Common myeloid progenitor, CD34-positive (primary cell): ENCODE measurements around the gene LCE1A. TPM values are rescaled to one million over a fixed set of nuclear protein-coding genes. Genes with fewer than 3 reads are reported as not detected.

Source experiments
- CTCF ChIA-PET: fragments of 350-600 bp; sonication (Branson Sonifier 250); formaldehyde crosslinking; loops from one replicate; lab custom pipeline; 2021; ENCODE audit warnings: antibody characterized with exemption; lab: Charles Lee
- POLR2A ChIA-PET: fragments of 350-600 bp; sonication (Branson Sonifier 250); formaldehyde crosslinking; loops from one replicate; lab custom pipeline; 2021; ENCODE audit warnings: antibody characterized with exemption; lab: Charles Lee
- DNase-seq, 3 donors: peaks; one replicate each; pipeline versions ENCODE4 v3.0.0 to v3.0.0-alpha.2; 2013
- H3K27ac ChIP-seq, 2 experiments: 1 replicate in 1 of 2; 2 replicates in 1 of 2; pipeline ENCODE4 v1.7.0; 2013; ENCODE audit warnings: inconsistent platforms in 2 of 2, low read length in 2 of 2, mild to moderate bottlenecking in 2 of 2, low read depth in 1 of 2, moderate library complexity in 1 of 2; ENCODE audit not compliant: severe bottlenecking in 2 of 2, insufficient read depth in 1 of 2, poor library complexity in 1 of 2
- H3K27me3 ChIP-seq, 5 experiments: replicated peaks in 2 of 5; 1 replicate in 3 of 5; 2 replicates in 2 of 5; pipeline versions ENCODE4 v1.6.1 to v1.7.0; 2013; ENCODE audit warnings: low read length in 4 of 5, mild to moderate bottlenecking in 2 of 5, moderate library complexity in 2 of 5, inconsistent platforms in 1 of 5; ENCODE audit not compliant: insufficient read depth in 5 of 5, control insufficient read depth in 4 of 5
- H3K36me3 ChIP-seq, 4 experiments: 1 replicate in 2 of 4; 2 replicates in 2 of 4; pipeline versions ENCODE4 v1.6.1 to v1.7.0; 2013; ENCODE audit warnings: low read length in 3 of 4, control low read depth in 1 of 4, mild to moderate bottlenecking in 1 of 4; ENCODE audit not compliant: control insufficient read depth in 4 of 4, insufficient read depth in 4 of 4
- H3K4me1 ChIP-seq, 4 experiments: 1 replicate in 3 of 4; 2 replicates in 1 of 4; pipeline versions ENCODE4 v1.6.1 to v1.7.1; 2013; ENCODE audit warnings: low read length in 3 of 4, mild to moderate bottlenecking in 3 of 4, control low read depth in 1 of 4, inconsistent platforms in 1 of 4, moderate library complexity in 1 of 4; ENCODE audit not compliant: control insufficient read depth in 4 of 4, insufficient read depth in 4 of 4; ENCODE audit errors: control extremely low read depth in 1 of 4
- H3K4me3 ChIP-seq, 7 experiments: 1 replicate in 4 of 7; 2 replicates in 3 of 7; pipeline versions ENCODE4 v1.5.1 to v1.7.0; 2013; ENCODE audit warnings: mild to moderate bottlenecking in 7 of 7, low read length in 6 of 7, moderate library complexity in 6 of 7, inconsistent platforms in 2 of 7, low read depth in 2 of 7, control low read depth in 1 of 7; ENCODE audit not compliant: insufficient read depth in 4 of 7, control insufficient read depth in 1 of 7; ENCODE audit errors: extremely low read depth in 1 of 7
- H3K9me3 ChIP-seq, 5 experiments: 1 replicate in 4 of 5; 2 replicates in 1 of 5; pipeline versions ENCODE4 v1.6.1 to v1.7.1; 2013; ENCODE audit warnings: low read length in 4 of 5, mild to moderate bottlenecking in 2 of 5, inconsistent platforms in 1 of 5, low read depth in 1 of 5, moderate library complexity in 1 of 5; ENCODE audit not compliant: control insufficient read depth in 4 of 5, insufficient read depth in 2 of 5; ENCODE audit errors: control extremely low read depth in 1 of 5
- WGBS: methylation state at CpG from one replicate; pipeline ENCODE4 v1.1.5; 2013; ENCODE audit not compliant: insufficient coverage; 5-methylcytosine and 5-hydroxymethylcytosine counted together
- polyA plus RNA-seq: library from polyadenylated mRNA; unstranded; fragments of 120-200 nt; gene quantifications from one replicate; pipeline ENCODE4 v1.2.1, GENCODE V29; 2013

Gene LCE1A, protein sequence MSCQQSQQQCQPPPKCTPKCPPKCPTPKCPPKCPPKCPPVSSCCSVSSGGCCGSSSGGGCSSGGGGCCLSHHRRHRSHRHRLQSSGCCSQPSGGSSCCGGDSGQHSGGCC
- not detected for polyA plus RNA-seq

DNA sequence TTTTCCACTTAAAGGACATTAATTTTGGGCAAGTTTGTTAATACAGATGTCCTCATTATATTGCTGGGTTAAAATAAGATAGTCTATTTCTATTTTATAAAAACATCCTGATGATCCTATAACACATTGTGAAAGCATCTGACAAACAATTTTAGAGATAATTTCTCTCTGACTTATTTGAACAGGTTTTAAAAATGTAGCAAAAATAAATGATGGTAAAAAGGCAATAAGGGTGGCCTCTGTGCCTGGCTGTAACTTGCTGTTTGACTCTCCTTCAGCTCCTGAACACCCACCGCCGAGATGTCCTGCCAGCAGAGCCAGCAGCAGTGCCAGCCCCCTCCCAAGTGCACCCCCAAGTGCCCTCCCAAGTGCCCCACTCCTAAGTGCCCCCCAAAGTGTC is at the start of gene LCE1A:
Gene LCE1A (plus strand): TSS at position 301 of the 400 bp plus-strand sequence. CDS start 0 bp downstream, at position 301.
- no peaks in the 10 kb centered on the region for H3K4me1 ChIP-seq
- ChIA-PET CTCF (no interaction called here), POLR2A (no interaction called here)
- no peak within 1 kb of the TSS for H3K27ac ChIP-seq
- no peak within 1 kb of the TSS for H3K4me3 ChIP-seq
- 80% methylated on average over 2 of the region's 2 CpGs for WGBS
- no peak for DNase-seq
- no peaks in the 10 kb centered on the region for H3K36me3 ChIP-seq
- no peaks in the 10 kb centered on the region for H3K9me3 ChIP-seq
- H3K27me3 ChIP-seq, result peaks cover 0 to 13% (median 10%) of the 10 kb centered on the region in 5 experiments

DNA sequence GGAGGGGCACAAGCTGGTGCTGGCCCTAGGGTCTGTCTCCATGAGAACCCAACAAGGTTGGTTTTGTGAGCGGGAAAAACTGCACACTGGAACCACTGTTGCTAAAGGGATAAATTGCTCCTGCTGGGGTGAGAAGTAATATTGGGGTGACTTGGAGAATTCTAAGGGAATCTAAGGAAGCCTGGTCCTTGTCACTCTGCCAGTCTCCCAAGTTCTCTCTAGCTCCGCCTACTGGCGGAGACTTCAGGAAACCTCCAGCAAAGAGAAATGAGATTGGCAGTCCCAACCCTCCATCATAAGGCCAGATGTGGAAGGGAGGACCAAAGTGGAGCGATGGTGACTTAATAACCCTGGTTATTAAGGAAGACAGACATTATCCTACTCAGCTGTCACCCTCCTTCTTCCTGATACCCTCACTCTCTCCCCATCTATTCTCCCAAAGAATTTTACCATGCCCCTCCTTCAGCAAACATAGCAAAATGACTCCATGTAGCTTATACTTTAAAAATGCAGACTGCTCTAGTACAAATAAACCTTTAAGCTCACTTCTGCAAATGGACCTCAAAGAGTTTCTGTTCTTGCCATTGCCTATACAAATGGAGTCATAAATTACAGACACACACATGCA is 49.6 kb upstream of the LCE1A start:
- Histone ChIP-seq H3K4me3 (no peak overlapping the region), H3K27me3 (peaks cover 0 to 13% (median 0%) of the 10 kb centered on the region in 5 experiments), H3K36me3 (no peaks in the 10 kb centered on the region), H3K4me1 (no peaks in the 10 kb centered on the region), H3K9me3 (no peaks in the 10 kb centered on the region), H3K27ac (no peak overlapping the region)
- POLR2A ChIA-PET, result no interaction called here
- 83% methylated on average over 1 of the region's 4 CpGs for WGBS
- no peak for DNase-seq
- CTCF ChIA-PET, result no interaction called here

DNA sequence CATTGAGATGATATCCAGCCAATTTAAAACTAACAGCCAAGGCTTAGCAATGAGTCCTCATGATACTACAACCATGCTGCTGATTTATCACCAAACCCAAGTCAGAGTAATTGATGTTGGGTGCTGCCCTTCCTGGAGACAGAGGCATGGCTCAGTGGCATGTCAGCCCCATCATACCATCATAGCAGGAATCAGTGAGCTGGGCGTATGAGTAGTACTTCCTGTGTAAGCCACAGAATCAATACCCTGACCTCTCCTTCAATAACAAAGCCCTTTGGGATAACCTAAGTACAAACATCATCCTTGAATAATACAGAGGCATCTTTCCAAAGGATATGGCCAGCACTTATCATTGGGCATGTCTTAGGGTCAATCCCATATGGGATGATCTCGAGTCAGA is 44.2 kb upstream of the LCE1A start:
- POLR2A ChIA-PET, result no interaction called here
- no peak for DNase-seq
- Histone ChIP-seq H3K36me3 (no peaks in the 10 kb centered on the region), H3K27ac (no peak overlapping the region), H3K4me1 (no peaks in the 10 kb centered on the region), H3K27me3 (peaks cover 0 to 18% (median 2%) of the 10 kb centered on the region in 5 experiments), H3K9me3 (no peaks in the 10 kb centered on the region), H3K4me3 (no peak overlapping the region)
- CTCF ChIA-PET, result no interaction called here
- WGBS, result 80% methylated on average over 1 of the region's 2 CpGs

DNA sequence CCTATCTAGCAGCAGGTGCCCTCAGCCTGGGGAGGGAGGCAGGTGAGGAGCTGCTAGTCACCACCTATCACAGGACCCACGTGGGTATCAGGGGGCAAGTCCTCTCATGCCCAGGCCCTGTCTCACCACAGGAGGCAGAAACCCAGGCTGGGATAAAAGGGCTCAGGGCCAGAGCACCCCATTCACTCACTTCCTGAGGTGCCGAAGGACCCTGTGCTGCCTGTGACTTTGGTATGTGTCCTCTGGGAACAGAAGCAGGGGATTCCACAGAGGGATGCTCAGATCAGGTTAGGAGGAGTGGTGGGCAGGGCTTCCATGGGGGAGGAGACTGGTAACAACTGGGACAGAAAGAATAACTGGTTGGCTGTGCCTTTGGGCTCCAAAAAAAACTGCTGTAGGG is 41.2 kb upstream of the LCE1A start, which contains the start of gene LCE1E:
Gene LCE1E (plus strand): TSS at position 181 of the 400 bp plus-strand sequence. CDS start 1,043 bp downstream, outside the sequence.
- H3K4me1 ChIP-seq, result no peaks in the 10 kb centered on the region
- H3K36me3 ChIP-seq, result no peaks in the 10 kb centered on the region
- no peaks in the 10 kb centered on the region for H3K9me3 ChIP-seq
- WGBS, result 29% methylated on average over 1 of the region's 2 CpGs
- POLR2A ChIA-PET, result no interaction called here
- CTCF ChIA-PET, result no interaction called here
- no peak within 1 kb of the TSS for H3K27ac ChIP-seq
- H3K27me3 ChIP-seq, result peaks cover 0 to 14% (median 2%) of the 10 kb centered on the region in 5 experiments
- no peak within 1 kb of the TSS for H3K4me3 ChIP-seq
- DNase-seq, result no peak

DNA sequence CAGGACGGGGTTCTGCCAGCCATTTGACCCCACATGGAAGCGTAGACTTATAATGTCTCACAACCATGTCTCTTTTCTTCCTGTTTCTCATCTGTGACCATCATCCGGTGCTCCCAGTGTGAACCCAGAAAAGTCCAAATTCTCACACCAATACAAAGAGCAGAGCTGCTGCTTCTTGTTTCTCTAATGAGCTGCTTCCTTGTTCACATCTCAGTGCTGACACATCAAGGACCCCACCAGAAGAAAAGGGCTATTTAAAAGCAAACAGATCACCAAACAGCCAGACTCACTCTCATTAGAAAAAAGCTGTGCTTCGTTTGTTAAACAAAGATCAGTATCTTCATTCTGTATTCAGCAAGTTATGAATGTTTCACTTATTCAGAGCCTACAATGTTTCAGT is 31.6 kb upstream of the LCE1A start:
- no peaks in the 10 kb centered on the region for H3K4me1 ChIP-seq
- WGBS, result no CpG with 5 or more reads among the region's 4 CpGs
- peaks cover 0 to 6% (median 0%) of the 10 kb centered on the region in 5 experiments for H3K27me3 ChIP-seq
- CTCF ChIA-PET, result no interaction called here
- no peak overlapping the region for H3K27ac ChIP-seq
- H3K4me3 ChIP-seq, result no peak overlapping the region
- H3K9me3 ChIP-seq, result no peaks in the 10 kb centered on the region
- POLR2A ChIA-PET, result no interaction called here
- H3K36me3 ChIP-seq, result no peaks in the 10 kb centered on the region
- DNase-seq, result no peak

DNA sequence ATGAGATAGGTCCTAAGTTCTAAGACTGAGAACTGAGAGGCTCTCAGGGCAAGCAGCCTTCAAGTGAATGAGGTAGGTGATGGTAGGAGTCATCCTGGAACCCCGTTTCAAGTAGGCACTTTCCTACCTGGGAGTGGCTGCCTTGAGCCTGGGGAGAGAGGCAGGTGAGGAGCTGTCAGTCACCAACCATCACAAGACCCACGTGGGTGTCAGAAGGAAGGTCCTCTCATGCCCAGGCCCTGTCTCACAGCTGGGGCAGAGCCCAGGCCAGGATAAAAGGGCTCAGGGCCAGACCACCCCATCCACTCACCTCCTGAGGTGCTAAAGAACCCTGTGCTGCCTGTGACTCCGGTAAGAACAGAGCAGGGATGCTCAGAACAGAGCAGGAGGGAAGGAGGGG is 30.9 kb upstream of the LCE1A start, which contains the start of gene LCE1D:
Gene LCE1D (plus strand): TSS at position 301 of the 400 bp plus-strand sequence. CDS start 1,074 bp downstream, outside the sequence.
- Histone ChIP-seq H3K4me3 (no peak within 1 kb of the TSS), H3K4me1 (no peaks in the 10 kb centered on the region), H3K36me3 (no peaks in the 10 kb centered on the region), H3K9me3 (no peaks in the 10 kb centered on the region), H3K27ac (no peak within 1 kb of the TSS), H3K27me3 (peaks cover 0 to 7% (median 0%) of the 10 kb centered on the region in 5 experiments)
- POLR2A ChIA-PET, result no interaction called here
- CTCF ChIA-PET, result no interaction called here
- DNase-seq, result no peak
- WGBS, result 100% methylated on average over 1 of the region's 3 CpGs

DNA sequence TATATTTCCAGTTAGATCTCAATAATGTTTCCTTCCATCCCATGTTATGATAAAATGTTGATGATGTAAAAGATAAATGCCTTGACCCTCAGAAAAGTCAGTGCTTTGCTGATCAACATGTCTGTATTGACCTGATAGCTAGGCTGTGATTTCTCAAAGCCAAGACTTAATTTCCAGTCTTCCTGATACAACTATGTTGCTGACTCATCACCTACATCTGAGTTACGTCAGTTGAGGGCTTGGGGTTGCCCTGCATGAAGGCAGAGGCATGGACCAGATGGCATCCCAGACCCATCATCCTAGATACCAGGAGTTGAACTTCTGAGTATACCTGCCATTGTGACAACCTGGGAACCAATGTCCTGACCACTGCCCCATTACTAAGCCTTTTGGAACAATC is 25.9 kb upstream of the LCE1A start:
- ChIA-PET CTCF (no interaction called here), POLR2A (no interaction called here)
- no peak for DNase-seq
- peaks cover 0 to 9% (median 2%) of the 10 kb centered on the region in 5 experiments for H3K27me3 ChIP-seq
- no peak overlapping the region for H3K27ac ChIP-seq
- no peak overlapping the region for H3K4me3 ChIP-seq
- H3K9me3 ChIP-seq, result no peaks in the 10 kb centered on the region
- no peaks in the 10 kb centered on the region for H3K4me1 ChIP-seq
- no peaks in the 10 kb centered on the region for H3K36me3 ChIP-seq
- WGBS, result 89% methylated on average over 1 of the region's 1 CpG
